Measurements from ENCODE around the gene TMEM225.

DNA sequence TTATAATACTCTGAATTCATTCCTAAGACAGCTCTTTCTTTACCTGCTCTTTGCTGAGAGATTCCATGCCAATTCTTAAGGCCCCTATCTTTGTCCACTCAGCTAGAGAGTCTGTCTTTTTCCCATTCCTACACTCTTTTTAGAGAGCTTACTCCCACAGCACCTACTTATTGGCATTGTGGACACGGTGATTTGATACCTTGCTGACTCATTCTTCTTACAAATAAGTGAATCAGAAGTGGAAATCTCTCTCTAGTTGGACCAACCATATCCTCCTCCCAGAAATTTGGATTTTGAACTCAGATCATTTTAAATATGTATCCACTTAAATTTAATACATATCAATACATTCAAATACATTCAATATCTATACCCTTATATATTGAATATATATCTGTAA lies 46.8 kb downstream of the TMEM225 start:
- TF ChIP-seq POLR2A (IDR thresholded peaks at IDR 0.05), result no peak
- TF ChIP-seq, protein P1, sequence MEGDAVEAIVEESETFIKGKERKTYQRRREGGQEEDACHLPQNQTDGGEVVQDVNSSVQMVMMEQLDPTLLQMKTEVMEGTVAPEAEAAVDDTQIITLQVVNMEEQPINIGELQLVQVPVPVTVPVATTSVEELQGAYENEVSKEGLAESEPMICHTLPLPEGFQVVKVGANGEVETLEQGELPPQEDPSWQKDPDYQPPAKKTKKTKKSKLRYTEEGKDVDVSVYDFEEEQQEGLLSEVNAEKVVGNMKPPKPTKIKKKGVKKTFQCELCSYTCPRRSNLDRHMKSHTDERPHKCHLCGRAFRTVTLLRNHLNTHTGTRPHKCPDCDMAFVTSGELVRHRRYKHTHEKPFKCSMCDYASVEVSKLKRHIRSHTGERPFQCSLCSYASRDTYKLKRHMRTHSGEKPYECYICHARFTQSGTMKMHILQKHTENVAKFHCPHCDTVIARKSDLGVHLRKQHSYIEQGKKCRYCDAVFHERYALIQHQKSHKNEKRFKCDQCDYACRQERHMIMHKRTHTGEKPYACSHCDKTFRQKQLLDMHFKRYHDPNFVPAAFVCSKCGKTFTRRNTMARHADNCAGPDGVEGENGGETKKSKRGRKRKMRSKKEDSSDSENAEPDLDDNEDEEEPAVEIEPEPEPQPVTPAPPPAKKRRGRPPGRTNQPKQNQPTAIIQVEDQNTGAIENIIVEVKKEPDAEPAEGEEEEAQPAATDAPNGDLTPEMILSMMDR (IDR thresholded peaks at IDR 0.05), result no peak
